Measurements from ENCODE around the gene CHCHD10. TPM values are rescaled to one million over a fixed set of nuclear protein-coding genes. Genes with fewer than 3 reads are reported as not detected.

Gene CHCHD10
- total RNA-seq, 1 experiment from 2014 or later = 198 TPM

DNA sequence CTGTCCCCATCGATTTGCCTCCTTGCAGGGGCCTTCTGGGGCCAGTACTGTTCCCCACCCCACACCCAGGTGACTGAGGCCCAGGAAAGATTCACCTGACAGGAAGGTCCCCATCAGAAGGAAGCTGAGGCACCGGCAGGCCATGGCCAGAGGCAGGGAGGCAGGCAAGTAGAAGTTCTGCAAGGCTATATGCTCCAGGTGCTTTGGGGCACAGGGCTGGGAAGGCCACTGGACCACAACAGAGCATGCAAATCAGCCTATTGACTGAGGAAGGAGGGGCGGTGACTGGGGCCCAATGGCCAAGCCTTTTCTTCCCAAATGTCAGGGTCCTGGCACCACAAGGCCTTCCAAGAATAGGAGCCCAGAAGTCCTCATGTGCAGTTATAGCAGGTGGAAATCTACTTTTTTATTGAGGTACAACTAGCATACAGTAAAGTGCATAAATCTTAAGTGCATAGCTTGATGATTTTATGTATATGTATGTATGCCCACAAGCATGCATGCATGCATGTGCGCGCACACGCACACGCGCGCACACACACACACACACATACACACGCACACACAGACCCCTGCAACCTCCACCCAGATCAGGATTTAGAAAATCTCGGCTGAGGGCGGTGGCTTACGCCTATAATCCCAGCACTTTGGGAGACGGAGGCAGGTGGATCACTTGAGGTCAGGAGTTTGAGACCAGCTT, 13.4 kb downstream of the CHCHD10 start, which contains the start of gene VPREB3:
TSS of gene VPREB3 (minus strand) at position 206 of the 700 bp plus-strand sequence. CDS start at position 144, 62 bp downstream.
- Mint-ChIP-seq H3K4me3 (no peak within 1 kb of the TSS), H3K27ac (no peak within 1 kb of the TSS), H3K36me3 (no peaks in the 10 kb centered on the region), H3K4me1 (peaks cover 28% of the 10 kb centered on the region), H3K9me3 (no peaks in the 10 kb centered on the region), H3K27me3 (ENCODE audit: low read depth) (no peaks in the 10 kb centered on the region; the same call in 1 of the 2 replicates)
- DNase-seq (ENCODE audit: low spot score) (peak; percentile 29), ATAC-seq (0 out of 2 replicates have a peak, but pooled peaks have one; percentile 4)
- TF ChIP-seq SOX15 (CRISPR knock-in tag; IDR thresholded peaks at IDR 0.05) = no peak
- TF ChIP-seq ZNF317 (CRISPR knock-in tag; IDR thresholded peaks at IDR 0.05; ENCODE audit: borderline replicate concordance, low read depth) = no peak
- TF ChIP-seq PRRX2 (CRISPR knock-in tag; IDR thresholded peaks at IDR 0.05) = no peak
- no peak for TF ChIP-seq GTF2I (CRISPR knock-in tag; conservative IDR thresholded peaks at IDR 0.05)
- TF ChIP-seq GABPB1 (CRISPR knock-in tag; IDR thresholded peaks at IDR 0.05) = no peak
- no peak for TF ChIP-seq SMAD4 (CRISPR knock-in tag; IDR thresholded peaks at IDR 0.05)
- TF ChIP-seq CDX4 (CRISPR knock-in tag; IDR thresholded peaks at IDR 0.05; ENCODE audit: borderline replicate concordance) = no peak
- TF ChIP-seq CREB1 (CRISPR knock-in tag; IDR thresholded peaks at IDR 0.05) = no peak
- TF ChIP-seq CBFB (CRISPR knock-in tag; IDR thresholded peaks at IDR 0.05; ENCODE audit: low read depth) = no peak
- TF ChIP-seq E2F5 (CRISPR knock-in tag; IDR thresholded peaks at IDR 0.05) = no peak
- TF ChIP-seq ETV6 (CRISPR knock-in tag; IDR thresholded peaks at IDR 0.05) = no peak
- TF ChIP-seq FOXK1 (CRISPR knock-in tag; IDR thresholded peaks at IDR 0.05) = no peak
- TF ChIP-seq, protein P1, sequence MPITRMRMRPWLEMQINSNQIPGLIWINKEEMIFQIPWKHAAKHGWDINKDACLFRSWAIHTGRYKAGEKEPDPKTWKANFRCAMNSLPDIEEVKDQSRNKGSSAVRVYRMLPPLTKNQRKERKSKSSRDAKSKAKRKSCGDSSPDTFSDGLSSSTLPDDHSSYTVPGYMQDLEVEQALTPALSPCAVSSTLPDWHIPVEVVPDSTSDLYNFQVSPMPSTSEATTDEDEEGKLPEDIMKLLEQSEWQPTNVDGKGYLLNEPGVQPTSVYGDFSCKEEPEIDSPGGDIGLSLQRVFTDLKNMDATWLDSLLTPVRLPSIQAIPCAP (CRISPR knock-in tag; IDR thresholded peaks at IDR 0.05) = no peak
- TF ChIP-seq ZSCAN18 (CRISPR knock-in tag; IDR thresholded peaks at IDR 0.05) = no peak
- TF ChIP-seq NR2C2 (CRISPR knock-in tag; IDR thresholded peaks at IDR 0.05) = no peak
- TF ChIP-seq, protein P2, sequence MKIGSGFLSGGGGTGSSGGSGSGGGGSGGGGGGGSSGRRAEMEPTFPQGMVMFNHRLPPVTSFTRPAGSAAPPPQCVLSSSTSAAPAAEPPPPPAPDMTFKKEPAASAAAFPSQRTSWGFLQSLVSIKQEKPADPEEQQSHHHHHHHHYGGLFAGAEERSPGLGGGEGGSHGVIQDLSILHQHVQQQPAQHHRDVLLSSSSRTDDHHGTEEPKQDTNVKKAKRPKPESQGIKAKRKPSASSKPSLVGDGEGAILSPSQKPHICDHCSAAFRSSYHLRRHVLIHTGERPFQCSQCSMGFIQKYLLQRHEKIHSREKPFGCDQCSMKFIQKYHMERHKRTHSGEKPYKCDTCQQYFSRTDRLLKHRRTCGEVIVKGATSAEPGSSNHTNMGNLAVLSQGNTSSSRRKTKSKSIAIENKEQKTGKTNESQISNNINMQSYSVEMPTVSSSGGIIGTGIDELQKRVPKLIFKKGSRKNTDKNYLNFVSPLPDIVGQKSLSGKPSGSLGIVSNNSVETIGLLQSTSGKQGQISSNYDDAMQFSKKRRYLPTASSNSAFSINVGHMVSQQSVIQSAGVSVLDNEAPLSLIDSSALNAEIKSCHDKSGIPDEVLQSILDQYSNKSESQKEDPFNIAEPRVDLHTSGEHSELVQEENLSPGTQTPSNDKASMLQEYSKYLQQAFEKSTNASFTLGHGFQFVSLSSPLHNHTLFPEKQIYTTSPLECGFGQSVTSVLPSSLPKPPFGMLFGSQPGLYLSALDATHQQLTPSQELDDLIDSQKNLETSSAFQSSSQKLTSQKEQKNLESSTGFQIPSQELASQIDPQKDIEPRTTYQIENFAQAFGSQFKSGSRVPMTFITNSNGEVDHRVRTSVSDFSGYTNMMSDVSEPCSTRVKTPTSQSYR (CRISPR knock-in tag; IDR thresholded peaks at IDR 0.05) = no peak
- no peak for TF ChIP-seq HMGXB4 (CRISPR knock-in tag; IDR thresholded peaks at IDR 0.05)
- TF ChIP-seq AFF4 (CRISPR knock-in tag; IDR thresholded peaks at IDR 0.05; ENCODE audit: borderline replicate concordance) = no peak
- TF ChIP-seq, protein P3, sequence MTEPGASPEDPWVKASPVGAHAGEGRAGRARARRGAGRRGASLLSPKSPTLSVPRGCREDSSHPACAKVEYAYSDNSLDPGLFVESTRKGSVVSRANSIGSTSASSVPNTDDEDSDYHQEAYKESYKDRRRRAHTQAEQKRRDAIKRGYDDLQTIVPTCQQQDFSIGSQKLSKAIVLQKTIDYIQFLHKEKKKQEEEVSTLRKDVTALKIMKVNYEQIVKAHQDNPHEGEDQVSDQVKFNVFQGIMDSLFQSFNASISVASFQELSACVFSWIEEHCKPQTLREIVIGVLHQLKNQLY (CRISPR knock-in tag; IDR thresholded peaks at IDR 0.05) = no peak
- no peak for TF ChIP-seq MYBL2 (CRISPR knock-in tag; IDR thresholded peaks at IDR 0.05)
- CTCF ChIA-PET = no interaction called here
- POLR2A ChIA-PET = no interaction called here
